HL-60 (cell line): ENCODE data around the gene ZNF19.

Experiments used
- CTCF ChIP-seq: IDR thresholded peaks from one replicate; pipeline ENCODE4 v1.5.1; 2011; ENCODE audit warnings: low read length, control low read depth, inconsistent platforms; ENCODE audit not compliant: insufficient read depth
- REST ChIP-seq: IDR thresholded peaks from 2 replicates; pipeline ENCODE4 v1.6.1; 2012; ENCODE audit warnings: low read depth; ENCODE audit not compliant: insufficient replicate concordance

GRCh38 chr16:71428385-71428784 is 60.7 kb downstream of the ZNF19 start:
- TF ChIP-seq REST (no peak), CTCF (no peak)
